ENCODE data around the gene HNRNPD.

- TF ChIP-seq CTCF (IDR thresholded peaks at IDR 0.05) = no peak
- no peak for TF ChIP-seq POLR2A (IDR thresholded peaks at IDR 0.05)
These were observed 42.0 kb downstream of the HNRNPD start for GRCh38 chr4:82331814-82332213.
